ENCODE data around the gene AFF3. TPM values are rescaled to one million over a fixed set of nuclear protein-coding genes. Genes with fewer than 3 reads are reported as not detected.

AFF3 gene
- total RNA-seq, 1 donor from 2014 or later, result 44.6 TPM

GRCh38 chr2:99989905-99990304 lies 152.5 kb downstream of the AFF3 start:
- Histone ChIP-seq H3K27me3 (no peaks in the 10 kb centered on the region), H3K4me1 (no peaks in the 10 kb centered on the region), H3K9me3 (no peaks in the 10 kb centered on the region), H3K27ac (no peak overlapping the region), H3K36me3 (no peaks in the 10 kb centered on the region), H3K4me3 (no peak overlapping the region)
- intact Hi-C loops (cut with DNase I), result no loop called here
- TF ChIP-seq CTCF (IDR thresholded peaks at IDR 0.05), result no peak
- ATAC-seq, result no peak
- no peak for DNase-seq

GRCh38 chr2:99988599-99988998 lies 153.8 kb downstream of the AFF3 start:
- intact Hi-C loops (cut with DNase I), result no loop called here
- Histone ChIP-seq H3K4me1 (no peaks in the 10 kb centered on the region), H3K4me3 (no peak overlapping the region), H3K36me3 (no peaks in the 10 kb centered on the region), H3K27ac (no peak overlapping the region), H3K9me3 (no peaks in the 10 kb centered on the region), H3K27me3 (no peaks in the 10 kb centered on the region)
- no peak for DNase-seq
- no peak for ATAC-seq
- TF ChIP-seq CTCF (IDR thresholded peaks at IDR 0.05), result no peak

GRCh38 chr2:99987160-99987559 lies 155.2 kb downstream of the AFF3 start:
- Histone ChIP-seq H3K27ac (no peak overlapping the region), H3K36me3 (no peaks in the 10 kb centered on the region), H3K9me3 (no peaks in the 10 kb centered on the region), H3K4me1 (no peaks in the 10 kb centered on the region), H3K4me3 (no peak overlapping the region), H3K27me3 (no peaks in the 10 kb centered on the region)
- intact Hi-C loops (cut with DNase I), result no loop called here
- DNase-seq (no peak), ATAC-seq (no peak)
- TF ChIP-seq CTCF (IDR thresholded peaks at IDR 0.05), result no peak

GRCh38 chr2:99984799-99985515 lies 157.4 kb downstream of the AFF3 start:
- no peak overlapping the region for H3K4me3 ChIP-seq
- H3K36me3 ChIP-seq, result no peaks in the 10 kb centered on the region
- ATAC-seq (no peak), DNase-seq (no peak)
- H3K9me3 ChIP-seq, result no peaks in the 10 kb centered on the region
- no peak for TF ChIP-seq CTCF (IDR thresholded peaks at IDR 0.05)
- no peaks in the 10 kb centered on the region for H3K27me3 ChIP-seq
- H3K27ac ChIP-seq, result no peak overlapping the region
- no peaks in the 10 kb centered on the region for H3K4me1 ChIP-seq
- intact Hi-C loops (cut with DNase I), result no loop called here

GRCh38 chr2:99982744-99983143 lies 159.6 kb downstream of the AFF3 start:
- no peaks in the 10 kb centered on the region for H3K4me1 ChIP-seq
- H3K9me3 ChIP-seq, result no peaks in the 10 kb centered on the region
- ATAC-seq (no peak), DNase-seq (no peak)
- intact Hi-C loops (cut with DNase I), result no loop called here
- H3K4me3 ChIP-seq, result no peak overlapping the region
- no peak for TF ChIP-seq CTCF (IDR thresholded peaks at IDR 0.05)
- H3K27ac ChIP-seq, result no peak overlapping the region
- H3K36me3 ChIP-seq, result no peaks in the 10 kb centered on the region
- H3K27me3 ChIP-seq, result no peaks in the 10 kb centered on the region

- no peaks in the 10 kb centered on the region for H3K9me3 ChIP-seq
- H3K36me3 ChIP-seq, result no peaks in the 10 kb centered on the region
- H3K27ac ChIP-seq, result no peak overlapping the region
- H3K27me3 ChIP-seq, result no peaks in the 10 kb centered on the region
- ATAC-seq, result no peak
- DNase-seq, result no peak
- no peak overlapping the region for H3K4me3 ChIP-seq
- H3K4me1 ChIP-seq, result no peaks in the 10 kb centered on the region
- TF ChIP-seq CTCF (IDR thresholded peaks at IDR 0.05), result no peak
- intact Hi-C loops (cut with DNase I), result no loop called here
Measured at GRCh38 chr2:99981840-99982239, 160.6 kb downstream of the AFF3 start.
